Smooth muscle cell (in vitro differentiated cells): ENCODE measurements around the gene NRDC. TPM values are rescaled to one million over a fixed set of nuclear protein-coding genes. Genes with fewer than 3 reads are reported as not detected.

Experiments used
- DNase-seq: peaks from one replicate; lab custom pipeline; 2025; ENCODE audit not compliant: unreplicated experiment; lab: John Stamatoyannopoulos, UW
- H2AFZ ChIP-seq: fragments of 200-600 bp; sonication (generic); 2 replicates; pipeline ENCODE4 v1.6.0; 2016; ENCODE audit warnings: antibody characterized with exemption, low read depth, mild to moderate bottlenecking
- H3F3A ChIP-seq: fragments of 200-600 bp; sonication (generic); 2 replicates; pipeline ENCODE4 v1.6.0; 2017; ENCODE audit warnings: antibody characterized with exemption, low read depth
- H3K27ac ChIP-seq: fragments of 200-600 bp; sonication (generic); 2 replicates; pipeline ENCODE4 v1.5.1; 2016; ENCODE audit warnings: low read depth, mild to moderate bottlenecking
- H3K27me3 ChIP-seq: fragments of 200-600 bp; sonication (generic); 2 replicates; pipeline ENCODE4 v1.6.1; 2016; ENCODE audit warnings: low read depth, mild to moderate bottlenecking
- H3K36me3 ChIP-seq: fragments of 200-600 bp; sonication (generic); 2 replicates; pipeline ENCODE4 v1.5.1; 2016; ENCODE audit warnings: low read depth
- H3K4me1 ChIP-seq: fragments of 200-600 bp; sonication (generic); 2 replicates; pipeline ENCODE4 v1.5.1; 2016; ENCODE audit warnings: low read depth
- H3K4me2 ChIP-seq: fragments of 200-600 bp; sonication (generic); 2 replicates; pipeline ENCODE4 v1.6.0; 2016; ENCODE audit warnings: mild to moderate bottlenecking
- H3K4me3 ChIP-seq: fragments of 200-600 bp; sonication (generic); 2 replicates; pipeline ENCODE4 v1.5.1; 2016; ENCODE audit warnings: mild to moderate bottlenecking
- H3K79me2 ChIP-seq: fragments of 200-600 bp; sonication (generic); 2 replicates; pipeline ENCODE4 v1.6.0; 2016; ENCODE audit warnings: low read depth, mild to moderate bottlenecking
- H3K9ac ChIP-seq: fragments of 200-600 bp; sonication (generic); 2 replicates; pipeline ENCODE4 v1.6.0; 2016; ENCODE audit warnings: low read depth
- H3K9me3 ChIP-seq: fragments of 200-600 bp; sonication (generic); replicated peaks from 2 replicates; pipeline ENCODE4 v1.5.1; 2016; ENCODE audit warnings: low read depth
- H4K20me1 ChIP-seq: fragments of 200-600 bp; sonication (generic); 2 replicates; pipeline ENCODE4 v1.6.0; 2016; ENCODE audit warnings: low read depth
- CTCF ChIP-seq: fragments of 200-600 bp; sonication (generic); IDR thresholded peaks from 2 replicates; pipeline ENCODE4 v1.5.1; 2017; ENCODE audit warnings: borderline replicate concordance, mild to moderate bottlenecking, antibody characterized with exemption; ENCODE audit not compliant: insufficient read depth, poor library complexity, severe bottlenecking
- WGBS: methylation state at CpG from one replicate; pipeline ENCODE4 v1.1.7; 2016; ENCODE audit warnings: low lambda C conversion rate; 5-methylcytosine and 5-hydroxymethylcytosine counted together
- polyA plus RNA-seq: library from polyadenylated mRNA; unstranded; fragments of >200 nt; fragmentation: Nextera tagmentation; extraction: Ambion mirVana; gene quantifications from 2 replicates; pipeline ENCODE4 v1.2.1, GENCODE V29; 2016
- total RNA-seq: library from RNA; depleted of rRNA; stranded (reverse); fragments of >200 nt; gene quantifications from 2 replicates; pipeline ENCODE4 v1.2.3, GENCODE V29; 2014

NRDC gene
- total and polyA plus RNA-seq, 2 experiments from 2014 or later = 81.5 to 96.1 TPM

GRCh38 chr1:51755437-51755836, 123.1 kb downstream of the NRDC start:
- H3K79me2 ChIP-seq = peaks cover 4% of the 10 kb centered on the region
- peaks cover 11% of the 10 kb centered on the region for H4K20me1 ChIP-seq
- H3K9ac ChIP-seq = no peak overlapping the region
- TF ChIP-seq CTCF = no peak
- H3K36me3 ChIP-seq = peaks cover 10% of the 10 kb centered on the region
- WGBS = 98% methylated on average over 7 of the region's 7 CpGs
- no peak overlapping the region for H3K4me3 ChIP-seq
- H2AFZ ChIP-seq = no peak overlapping the region
- no peaks in the 10 kb centered on the region for H3F3A ChIP-seq
- H3K9me3 ChIP-seq = no peaks in the 10 kb centered on the region
- H3K4me2 ChIP-seq = no peak overlapping the region
- no peak overlapping the region for H3K27ac ChIP-seq
- H3K4me1 ChIP-seq = no peaks in the 10 kb centered on the region
- H3K27me3 ChIP-seq = no peaks in the 10 kb centered on the region
- no peak for DNase-seq

- Histone ChIP-seq H3K9me3 (no peaks in the 10 kb centered on the region), H3K27me3 (no peaks in the 10 kb centered on the region), H3K4me1 (no peaks in the 10 kb centered on the region), H3K36me3 (peaks cover 10% of the 10 kb centered on the region), H3K4me3 (no peak overlapping the region), H3K4me2 (no peak overlapping the region), H3K27ac (no peak overlapping the region), H3K79me2 (peaks cover 4% of the 10 kb centered on the region), H3K9ac (no peak overlapping the region), H2AFZ (no peak overlapping the region), H4K20me1 (peaks cover 11% of the 10 kb centered on the region), H3F3A (no peaks in the 10 kb centered on the region)
- WGBS = 98% methylated on average over 3 of the region's 3 CpGs
- no peak for DNase-seq
- no peak for TF ChIP-seq CTCF
These were observed 123.9 kb downstream of the NRDC start for GRCh38 chr1:51754666-51755065.

GRCh38 chr1:51753969-51754368, 124.6 kb downstream of the NRDC start:
- Histone ChIP-seq H3F3A (no peaks in the 10 kb centered on the region), H3K4me2 (no peak overlapping the region), H3K27me3 (no peaks in the 10 kb centered on the region), H3K36me3 (peaks cover 6% of the 10 kb centered on the region), H3K9me3 (no peaks in the 10 kb centered on the region), H3K4me1 (no peaks in the 10 kb centered on the region), H3K79me2 (peaks cover 4% of the 10 kb centered on the region), H4K20me1 (peaks cover 11% of the 10 kb centered on the region), H2AFZ (no peak overlapping the region), H3K27ac (no peak overlapping the region), H3K4me3 (no peak overlapping the region), H3K9ac (no peak overlapping the region)
- no peak for DNase-seq
- TF ChIP-seq CTCF = no peak

GRCh38 chr1:51752073-51752948, 126.2 kb downstream of the NRDC start:
- Histone ChIP-seq H3K9me3 (no peaks in the 10 kb centered on the region), H3K4me3 (no peak overlapping the region), H3K79me2 (peaks cover 4% of the 10 kb centered on the region), H4K20me1 (peaks cover 11% of the 10 kb centered on the region), H3K4me1 (no peaks in the 10 kb centered on the region), H3K36me3 (peaks cover 6% of the 10 kb centered on the region), H2AFZ (no peak overlapping the region), H3K27ac (no peak overlapping the region), H3K27me3 (no peaks in the 10 kb centered on the region), H3F3A (no peaks in the 10 kb centered on the region), H3K4me2 (no peak overlapping the region), H3K9ac (no peak overlapping the region)
- no peak for DNase-seq
- 94% methylated on average over 11 of the region's 11 CpGs for WGBS
- TF ChIP-seq CTCF = no peak
